Astrocyte (in vitro differentiated cells and primary cell): ENCODE measurements around the gene VIPR2. TPM values are rescaled to one million over a fixed set of nuclear protein-coding genes. Genes with fewer than 3 reads are reported as not detected.

Source experiments
- DNase-seq: peaks from one replicate; pipeline ENCODE4 v3.0.0-alpha.2; 2010; ENCODE audit warnings: low read depth
- FAIRE-seq: peaks from 2 replicates; lab custom pipeline; 2011; peaks lifted over from hg19 to GRCh38; lab: Jason Lieb, UNC
- H2AFZ ChIP-seq: 2 replicates; pipeline ENCODE4 v1.6.0; 2012; ENCODE audit warnings: low read depth, low read length, inconsistent platforms
- H3K27ac ChIP-seq: 2 replicates; pipeline ENCODE4 v1.5.1; 2011; ENCODE audit warnings: low read depth, low read length, inconsistent platforms
- H3K27me3 ChIP-seq: 2 replicates; pipeline ENCODE4 v1.6.0; 2011; ENCODE audit warnings: low read length, inconsistent platforms; ENCODE audit not compliant: insufficient read depth
- H3K36me3 ChIP-seq: 2 replicates; pipeline ENCODE4 v1.5.1; 2011; ENCODE audit warnings: low read length, inconsistent platforms; ENCODE audit not compliant: insufficient read depth
- H3K4me1 ChIP-seq: 2 replicates; pipeline ENCODE4 v1.5.1; 2011; ENCODE audit warnings: low read length, inconsistent platforms; ENCODE audit not compliant: insufficient read depth
- H3K4me2 ChIP-seq: 2 replicates; pipeline ENCODE4 v1.6.0; 2012; ENCODE audit warnings: low read length, inconsistent platforms
- H3K4me3 ChIP-seq: 2 replicates; pipeline ENCODE4 v1.5.1; 2011; ENCODE audit warnings: low read depth, mild to moderate bottlenecking, low read length, inconsistent platforms; ENCODE audit not compliant: insufficient read depth
- H3K79me2 ChIP-seq: 2 replicates; pipeline ENCODE4 v1.6.0; 2012; ENCODE audit warnings: mild to moderate bottlenecking, low read length, inconsistent platforms; ENCODE audit not compliant: insufficient read depth
- H3K9ac ChIP-seq: 2 replicates; pipeline ENCODE4 v1.6.0; 2012; ENCODE audit warnings: mild to moderate bottlenecking, low read length, inconsistent platforms
- H3K9me3 ChIP-seq: 2 replicates; pipeline ENCODE4 v1.5.1; 2012; ENCODE audit warnings: low read depth, mild to moderate bottlenecking, low read length, inconsistent platforms; ENCODE audit not compliant: insufficient read depth
- H4K20me1 ChIP-seq: 2 replicates; pipeline ENCODE4 v1.6.0; 2012; ENCODE audit warnings: low read length, inconsistent platforms; ENCODE audit not compliant: insufficient read depth
- H3K27ac Mint-ChIP-seq: one replicate; pipeline ENCODE4 v1.8.0; 2021; ENCODE audit warnings: mild to moderate bottlenecking, mixed read lengths; ENCODE audit not compliant: unreplicated experiment
- H3K27me3 Mint-ChIP-seq: one replicate; pipeline ENCODE4 v1.8.0; 2021; ENCODE audit warnings: low read depth, mixed read lengths; ENCODE audit not compliant: unreplicated experiment
- H3K36me3 Mint-ChIP-seq: one replicate; pipeline ENCODE4 v1.8.0; 2021; ENCODE audit warnings: low read depth, mixed read lengths; ENCODE audit not compliant: unreplicated experiment
- H3K4me1 Mint-ChIP-seq: one replicate; pipeline ENCODE4 v1.8.0; 2021; ENCODE audit warnings: low read depth, mixed read lengths; ENCODE audit not compliant: unreplicated experiment
- H3K4me3 Mint-ChIP-seq: one replicate; pipeline ENCODE4 v1.8.0; 2021; ENCODE audit warnings: mild to moderate bottlenecking, moderate library complexity, mixed read lengths; ENCODE audit not compliant: unreplicated experiment
- H3K9me3 Mint-ChIP-seq: one replicate; pipeline ENCODE4 v1.8.0; 2021; ENCODE audit warnings: mild to moderate bottlenecking, mixed read lengths; ENCODE audit not compliant: unreplicated experiment
- EZH2 ChIP-seq: IDR thresholded peaks from 2 replicates; pipeline ENCODE4 v1.6.1; 2012; ENCODE audit warnings: mild to moderate bottlenecking, low read length, inconsistent platforms; ENCODE audit not compliant: insufficient read depth
- total RNA-seq: library from RNA; stranded (reverse); gene quantifications from 2 replicates; pipeline ENCODE4 v1.2.1, GENCODE V29; 2021
- TF ChIP-seq, protein P1 (sequence below): IDR thresholded peaks from 2 replicates; pipeline ENCODE4 v1.5.1; 2011; ENCODE audit warnings: low read depth, mild to moderate bottlenecking, inconsistent platforms, low read length, moderate library complexity; ENCODE audit not compliant: insufficient read depth

VIPR2 gene
- total RNA-seq, 1 donor from 2014 or later, result 0.68 TPM

DNA sequence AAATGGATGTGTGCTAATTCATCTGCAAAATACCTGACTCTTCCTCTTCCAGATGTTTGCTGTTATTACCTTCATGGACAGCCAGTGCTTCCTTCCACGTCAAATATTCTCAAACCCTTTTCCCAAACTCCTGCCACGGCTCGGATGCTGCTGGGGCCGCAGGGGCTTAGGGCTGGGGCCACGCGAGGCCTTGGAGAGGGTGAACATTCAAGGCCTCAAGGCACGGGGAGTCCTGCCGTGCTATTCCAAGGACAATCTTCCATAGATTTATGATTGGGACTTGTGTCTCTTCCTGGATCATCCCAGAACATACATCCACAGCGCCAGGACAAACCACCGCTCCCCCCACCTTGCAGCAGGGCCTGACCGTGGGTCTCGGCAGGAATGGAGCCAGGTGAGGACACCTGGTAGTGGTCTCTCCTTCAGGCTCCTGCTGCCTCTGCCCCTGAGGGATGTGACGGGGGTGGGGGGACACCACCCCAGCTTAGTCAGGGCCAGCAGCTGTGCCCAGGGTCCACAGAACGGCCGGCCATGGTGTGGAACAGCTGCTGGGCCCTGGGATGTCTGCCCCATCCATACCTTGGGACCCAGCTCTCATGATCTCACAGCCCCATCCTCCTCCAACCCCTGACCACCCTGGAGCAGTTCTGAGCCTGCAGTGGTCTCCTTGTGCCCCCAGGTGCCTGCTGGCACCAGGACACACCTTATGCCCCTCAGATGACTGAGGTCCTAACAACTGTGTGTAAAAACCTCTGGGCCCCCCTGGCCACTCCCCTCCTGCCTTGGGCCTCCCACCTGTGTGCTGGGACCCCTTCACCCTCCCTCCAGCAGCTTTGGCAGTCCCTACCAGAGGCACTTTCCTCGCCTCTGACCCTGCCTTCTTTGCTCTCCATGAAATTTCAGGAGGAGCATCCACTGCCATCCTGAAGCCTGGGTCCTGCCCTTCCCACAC, 16.7 kb downstream of the VIPR2 start:
- H3K27ac ChIP-seq, result no peak overlapping the region
- H3K4me1 Mint-ChIP-seq, result peaks cover 9% of the 10 kb centered on the region
- H3K4me2 ChIP-seq, result no peak overlapping the region
- H2AFZ ChIP-seq, result no peak overlapping the region
- H3K4me1 ChIP-seq, result no peaks in the 10 kb centered on the region
- no peak overlapping the region for H3K9ac ChIP-seq
- no peaks in the 10 kb centered on the region for H3K36me3 Mint-ChIP-seq
- H3K9me3 ChIP-seq, result no peaks in the 10 kb centered on the region
- peaks cover 43% of the 10 kb centered on the region for H3K27me3 Mint-ChIP-seq
- peaks cover 9% of the 10 kb centered on the region for H3K9me3 Mint-ChIP-seq
- no peaks in the 10 kb centered on the region for H4K20me1 ChIP-seq
- H3K27ac Mint-ChIP-seq, result no peak overlapping the region
- no peak overlapping the region for H3K4me3 ChIP-seq
- FAIRE-seq (no peak), DNase-seq (no peak)
- no peaks in the 10 kb centered on the region for H3K36me3 ChIP-seq
- TF ChIP-seq, protein P1, sequence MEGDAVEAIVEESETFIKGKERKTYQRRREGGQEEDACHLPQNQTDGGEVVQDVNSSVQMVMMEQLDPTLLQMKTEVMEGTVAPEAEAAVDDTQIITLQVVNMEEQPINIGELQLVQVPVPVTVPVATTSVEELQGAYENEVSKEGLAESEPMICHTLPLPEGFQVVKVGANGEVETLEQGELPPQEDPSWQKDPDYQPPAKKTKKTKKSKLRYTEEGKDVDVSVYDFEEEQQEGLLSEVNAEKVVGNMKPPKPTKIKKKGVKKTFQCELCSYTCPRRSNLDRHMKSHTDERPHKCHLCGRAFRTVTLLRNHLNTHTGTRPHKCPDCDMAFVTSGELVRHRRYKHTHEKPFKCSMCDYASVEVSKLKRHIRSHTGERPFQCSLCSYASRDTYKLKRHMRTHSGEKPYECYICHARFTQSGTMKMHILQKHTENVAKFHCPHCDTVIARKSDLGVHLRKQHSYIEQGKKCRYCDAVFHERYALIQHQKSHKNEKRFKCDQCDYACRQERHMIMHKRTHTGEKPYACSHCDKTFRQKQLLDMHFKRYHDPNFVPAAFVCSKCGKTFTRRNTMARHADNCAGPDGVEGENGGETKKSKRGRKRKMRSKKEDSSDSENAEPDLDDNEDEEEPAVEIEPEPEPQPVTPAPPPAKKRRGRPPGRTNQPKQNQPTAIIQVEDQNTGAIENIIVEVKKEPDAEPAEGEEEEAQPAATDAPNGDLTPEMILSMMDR, result no peak
- TF ChIP-seq EZH2, result no peak
- no peaks in the 10 kb centered on the region for H3K79me2 ChIP-seq
- no peak overlapping the region for H3K4me3 Mint-ChIP-seq
- no peaks in the 10 kb centered on the region for H3K27me3 ChIP-seq

DNA sequence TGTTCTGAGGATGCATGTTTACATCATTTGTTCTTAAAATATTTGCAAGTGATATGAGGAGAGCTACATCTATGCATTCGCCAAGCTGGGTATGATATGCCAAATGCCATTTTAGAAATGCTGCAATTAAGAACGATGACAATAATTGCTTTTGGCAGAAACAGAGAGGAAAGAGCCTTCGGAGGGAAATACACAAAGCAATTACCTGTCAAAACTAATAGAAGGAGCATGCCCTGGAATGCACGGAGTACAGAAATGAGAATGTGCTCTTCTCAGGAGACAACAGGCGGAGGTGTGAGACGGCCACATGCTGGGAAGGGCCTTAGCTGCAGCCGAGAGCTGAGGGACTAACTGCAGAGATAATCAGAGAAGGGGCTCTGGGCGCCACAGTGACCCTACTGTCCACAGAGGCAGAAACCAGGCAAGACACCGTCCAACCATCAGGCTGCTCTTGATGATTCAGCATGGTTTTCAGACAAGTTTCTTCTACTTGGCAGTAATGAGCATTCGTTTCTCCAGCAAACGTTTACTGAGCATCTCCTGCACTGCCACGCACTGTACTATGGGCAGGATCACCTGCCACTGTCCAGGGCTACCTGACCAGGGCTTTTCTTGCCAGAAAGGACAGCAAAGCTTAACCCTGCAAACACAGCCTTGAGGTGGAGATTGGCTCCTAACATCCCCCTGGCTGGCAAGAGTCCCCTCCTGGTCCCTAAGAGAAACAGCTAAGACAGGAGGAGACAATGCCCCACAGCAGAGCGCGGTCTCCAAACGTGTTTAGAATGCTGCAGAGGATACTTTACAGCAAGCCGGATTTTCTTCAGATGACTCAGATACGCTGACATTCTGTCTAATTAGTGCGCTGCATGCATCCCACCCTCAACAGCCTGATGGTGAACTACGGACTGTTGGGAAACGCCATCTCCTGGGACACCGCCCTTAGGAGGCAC, 18.1 kb downstream of the VIPR2 start:
- H3K27ac Mint-ChIP-seq, result no peak overlapping the region

More for the DNA sequence above, 18.1 kb downstream of the VIPR2 start:
- Histone ChIP-seq H3K27ac (no peak overlapping the region), H3K36me3 (no peaks in the 10 kb centered on the region), H3K4me3 (no peak overlapping the region), H4K20me1 (no peaks in the 10 kb centered on the region), H3K4me2 (no peak overlapping the region), H3K9ac (no peak overlapping the region), H2AFZ (no peak overlapping the region), H3K9me3 (no peaks in the 10 kb centered on the region), H3K4me1 (no peaks in the 10 kb centered on the region), H3K27me3 (no peaks in the 10 kb centered on the region), H3K79me2 (no peaks in the 10 kb centered on the region)
- FAIRE-seq, result no peak
- Mint-ChIP-seq H3K9me3 (peaks cover 9% of the 10 kb centered on the region), H3K27me3 (peaks cover 44% of the 10 kb centered on the region), H3K36me3 (no peaks in the 10 kb centered on the region), H3K4me1 (peaks cover 9% of the 10 kb centered on the region), H3K4me3 (no peak overlapping the region)
- no peak for TF ChIP-seq EZH2
- TF ChIP-seq, protein P1, result no peak
- no peak for DNase-seq
